Tibial nerve (tissue), 4 donors: ENCODE results near the gene FAM228B.

Experiments
- CTCF ChIP-seq, 5 experiments: fragments of 200-600 bp in 3 of 5; fragments of 450-650 bp in 2 of 5; sonication (generic) in 3 of 5; IDR thresholded peaks; one replicate each; pipeline ENCODE4 v1.5.1; 2016 to 2019; ENCODE audit warnings: antibody characterized with exemption in 5 of 5, mild to moderate bottlenecking in 3 of 5, moderate library complexity in 2 of 5
- EP300 ChIP-seq, 2 donors: sonication (generic); formaldehyde crosslinking; IDR thresholded peaks; one replicate each; pipeline ENCODE4 v1.6.1; 2017; ENCODE audit warnings: antibody characterized with exemption in 2 of 2, mild to moderate bottlenecking in 1 of 2

- TF ChIP-seq CTCF (IDR thresholded peaks at IDR 0.05), result no peak
- no peak for TF ChIP-seq EP300 (IDR thresholded peaks at IDR 0.05)
Observed at GRCh38 chr2:24174851-24175277, 51.6 kb downstream of the FAM228B start, which contains the start of gene FAM228A.
